Superior temporal gyrus (tissue), 1 donor: ENCODE measurements around the gene SLC15A1.

Experiments
- DNase-seq: peaks from one replicate; pipeline ENCODE4 v3.0.0-alpha.2; 2016; ENCODE audit errors: extremely low spot score

The SLC15A1 gene

GRCh38 chr13:98706446-98707110, 45.9 kb downstream of the SLC15A1 start:
- no peak for DNase-seq

GRCh38 chr13:98697791-98698190, 54.7 kb downstream of the SLC15A1 start:
- DNase-seq = no peak

GRCh38 chr13:98693756-98694155, 58.7 kb downstream of the SLC15A1 start:
- DNase-seq = no peak

- DNase-seq = no peak
These were observed 61.1 kb downstream of the SLC15A1 start for GRCh38 chr13:98691360-98691759.

GRCh38 chr13:98690348-98691022, 62.0 kb downstream of the SLC15A1 start:
- DNase-seq = no peak

GRCh38 chr13:98689347-98689968, 63.0 kb downstream of the SLC15A1 start:
- no peak for DNase-seq

GRCh38 chr13:98688373-98688772, 64.1 kb downstream of the SLC15A1 start:
- no peak for DNase-seq

GRCh38 chr13:98687319-98687718, 65.2 kb downstream of the SLC15A1 start:
- no peak for DNase-seq

- DNase-seq = no peak
These were observed 66.2 kb downstream of the SLC15A1 start for GRCh38 chr13:98686270-98686669.

GRCh38 chr13:98685146-98685545, 67.3 kb downstream of the SLC15A1 start:
- DNase-seq = no peak

GRCh38 chr13:98681049-98681448, 71.4 kb downstream of the SLC15A1 start:
- no peak for DNase-seq

GRCh38 chr13:98678741-98679140, 73.7 kb downstream of the SLC15A1 start:
- DNase-seq = no peak

GRCh38 chr13:98677398-98677797, 75.1 kb downstream of the SLC15A1 start:
- no peak for DNase-seq

GRCh38 chr13:98676239-98676638, 76.2 kb downstream of the SLC15A1 start:
- no peak for DNase-seq

GRCh38 chr13:98675837-98676236, 76.6 kb downstream of the SLC15A1 start:
- DNase-seq = no peak

GRCh38 chr13:98675066-98675465, 77.4 kb downstream of the SLC15A1 start:
- DNase-seq = no peak

GRCh38 chr13:98672947-98673613, 79.4 kb downstream of the SLC15A1 start:
- peak; percentile 85 for DNase-seq

GRCh38 chr13:98668155-98668554, 84.3 kb downstream of the SLC15A1 start:
- DNase-seq = no peak

- DNase-seq = no peak
These were observed 86.9 kb downstream of the SLC15A1 start for GRCh38 chr13:98665638-98665995.

- no peak for DNase-seq
These were observed 87.4 kb downstream of the SLC15A1 start for GRCh38 chr13:98664924-98665637.

- no peak for DNase-seq
These were observed 88.0 kb downstream of the SLC15A1 start for GRCh38 chr13:98664510-98664909.

GRCh38 chr13:98664047-98664446, 88.4 kb downstream of the SLC15A1 start:
- peak; percentile 15 for DNase-seq
